IMR-90 (cell line): ENCODE measurements around the gene MRPL23. TPM values are rescaled to one million over a fixed set of nuclear protein-coding genes. Genes with fewer than 3 reads are reported as not detected.

Experiments used
- ATAC-seq: fragments of 200-7000 bp; cut with Tn5 transposase; 2 replicates; pipeline ENCODE4 v1.9.1; 2020; ENCODE audit warnings: low read depth, mild to moderate bottlenecking, moderate library complexity
- BruUV-seq: library from RNA; stranded (reverse); fragments of 400-500 nt; replicated peaks from 2 replicates; lab custom pipeline; 2021; lab: Mats Ljungman, UMichigan
- CTCF ChIA-PET: fragments of 300-600 bp; formaldehyde crosslinking; extraction: SDS; loops from one replicate; lab custom pipeline; 2021; ENCODE audit warnings: antibody characterized with exemption; lab: Yijun Ruan, JAX
- POLR2A ChIA-PET: fragments of 300-600 bp; sonication (Branson Sonifier 250); formaldehyde crosslinking; loops from one replicate; lab custom pipeline; 2022; ENCODE audit warnings: antibody characterized with exemption; ENCODE audit not compliant: unreplicated experiment; lab: Charles Lee
- DNase-seq: peaks from one replicate; pipeline ENCODE4 v3.0.0; 2013
- H2AFZ ChIP-seq: replicated peaks from 2 replicates; pipeline ENCODE3; 2013; ENCODE audit warnings: low read length, mild to moderate bottlenecking; ENCODE audit not compliant: poor library complexity
- H2AK5ac ChIP-seq: 2 replicates; pipeline ENCODE4 v1.6.1; 2013; ENCODE audit warnings: low read depth, low read length, inconsistent platforms
- H2AK9ac ChIP-seq: replicated peaks from 2 replicates; pipeline ENCODE3; 2013; ENCODE audit warnings: mild to moderate bottlenecking, low read depth, low read length, moderate library complexity; ENCODE audit not compliant: poor library complexity
- H2BK120ac ChIP-seq: 2 replicates; pipeline ENCODE4 v1.6.1; 2013; ENCODE audit warnings: low read depth, low read length, inconsistent platforms
- H2BK15ac ChIP-seq: 3 replicates; pipeline ENCODE4 v1.6.1; 2013; ENCODE audit warnings: low read depth, low read length, inconsistent platforms
- H2BK20ac ChIP-seq: 2 replicates; pipeline ENCODE4 v1.6.1; 2013; ENCODE audit warnings: low read depth, mild to moderate bottlenecking, inconsistent platforms, low read length, moderate library complexity
- H2BK5ac ChIP-seq: 2 replicates; pipeline ENCODE4 v1.6.1; 2013; ENCODE audit warnings: mild to moderate bottlenecking, low read depth, low read length, inconsistent platforms; ENCODE audit not compliant: poor library complexity, severe bottlenecking
- H3K14ac ChIP-seq: replicated peaks from 2 replicates; pipeline ENCODE4 v1.6.1; 2013; ENCODE audit warnings: low read depth, low read length, inconsistent platforms
- H3K18ac ChIP-seq: 2 replicates; pipeline ENCODE4 v1.6.1; 2013; ENCODE audit warnings: low read depth, low read length, control low read depth
- H3K23ac ChIP-seq: 2 replicates; pipeline ENCODE4 v1.6.1; 2013; ENCODE audit warnings: low read depth, low read length, inconsistent platforms
- H3K27ac ChIP-seq: 2 replicates; pipeline ENCODE4 v1.5.1; 2013; ENCODE audit warnings: mild to moderate bottlenecking, control low read depth, low read length; ENCODE audit not compliant: insufficient read depth
- H3K27me3 ChIP-seq: 2 replicates; pipeline ENCODE4 v1.6.1; 2013; ENCODE audit warnings: low read length; ENCODE audit not compliant: control insufficient read depth, insufficient read depth
- H3K36me3 ChIP-seq: 2 replicates; pipeline ENCODE4 v1.6.1; 2013; ENCODE audit warnings: low read length, mixed read lengths; ENCODE audit not compliant: control insufficient read depth, insufficient read depth
- H3K4ac ChIP-seq: 2 replicates; pipeline ENCODE4 v1.6.1; 2013; ENCODE audit warnings: low read depth, low read length, inconsistent platforms
- H3K4me1 ChIP-seq: 2 replicates; pipeline ENCODE4 v1.6.1; 2013; ENCODE audit warnings: low read length, mixed read lengths; ENCODE audit not compliant: control insufficient read depth, insufficient read depth
- H3K4me2 ChIP-seq: 2 replicates; pipeline ENCODE4 v1.6.1; 2013; ENCODE audit warnings: low read depth, mild to moderate bottlenecking, control low read depth, low read length, moderate library complexity
- H3K4me3 ChIP-seq: 2 replicates; pipeline ENCODE4 v1.5.1; 2013; ENCODE audit warnings: low read depth, mild to moderate bottlenecking, control low read depth, low read length, moderate library complexity; ENCODE audit not compliant: insufficient read depth
- H3K56ac ChIP-seq: 2 replicates; pipeline ENCODE4 v1.6.1; 2013; ENCODE audit warnings: low read length, inconsistent platforms; ENCODE audit not compliant: insufficient read depth; ENCODE audit errors: extremely low read depth
- H3K79me1 ChIP-seq, 2 experiments: 2 replicates each; pipeline ENCODE4 v1.6.1; 2013; ENCODE audit warnings: low read length in 2 of 2, inconsistent platforms in 1 of 2, low read depth in 1 of 2
- H3K9ac ChIP-seq: 2 replicates; pipeline ENCODE4 v1.6.1; 2013; ENCODE audit warnings: low read depth, low read length, control low read depth
- H3K9me1 ChIP-seq: 2 replicates; pipeline ENCODE4 v1.6.1; 2013; ENCODE audit warnings: low read length, inconsistent platforms; ENCODE audit not compliant: insufficient read depth
- H3K9me3 ChIP-seq: 2 replicates; pipeline ENCODE4 v1.6.1; 2013; ENCODE audit warnings: low read length; ENCODE audit not compliant: control insufficient read depth, insufficient read depth
- H4K20me1 ChIP-seq: 2 replicates; pipeline ENCODE4 v1.6.1; 2013; ENCODE audit warnings: low read length, inconsistent platforms; ENCODE audit not compliant: insufficient read depth
- H4K5ac ChIP-seq: 2 replicates; pipeline ENCODE4 v1.6.1; 2013; ENCODE audit warnings: mild to moderate bottlenecking, low read depth, low read length, control low read depth
- H4K8ac ChIP-seq, 2 experiments: 2 replicates each; pipeline ENCODE4 v1.6.1; 2013; ENCODE audit warnings: low read depth in 2 of 2, low read length in 2 of 2, control low read depth in 1 of 2, inconsistent platforms in 1 of 2
- H4K91ac ChIP-seq: 2 replicates; pipeline ENCODE4 v1.6.1; 2013; ENCODE audit warnings: low read depth, low read length, inconsistent platforms; ENCODE audit not compliant: insufficient read depth
- MAZ ChIP-seq: IDR thresholded peaks from 2 replicates; pipeline ENCODE4 v1.6.1; 2012; ENCODE audit warnings: low read depth, mild to moderate bottlenecking, low read length, improper control_type of control experiment, moderate library complexity, borderline replicate concordance
- WGBS, 2 experiments: methylation state at CpG; one replicate each; pipeline versions ENCODE4 v1.1.5 to v1.1.7; 2013; ENCODE audit warnings: missing lambda C conversion rate in 2 of 2; ENCODE audit not compliant: insufficient read length in 1 of 2; ENCODE audit errors: extremely low coverage in 2 of 2; 5-methylcytosine and 5-hydroxymethylcytosine counted together
- dilution Hi-C: fragments of 300-500 bp; cut with HindIII; formaldehyde crosslinking; loops from one replicate; pipeline ENCODE4 v1.14.3; 2018; ENCODE audit warnings: low sequenced_read_pairs; ENCODE audit not compliant: unreplicated experiment
- in situ Hi-C: fragments of 300-500 bp; cut with MboI; formaldehyde crosslinking; loops from 3 replicates; pipeline ENCODE4 v1.14.3; 2019; ENCODE audit warnings: low sequenced_read_pairs, inconsistent platforms, mixed read lengths
- intact Hi-C: fragments of 100-400 bp; cut with micrococcal nuclease; formaldehyde crosslinking; loops from 2 replicates; pipeline ENCODE4 v1.10.0; 2022
- polyA plus RNA-seq, 3 experiments: library from polyadenylated mRNA; depleted of rRNA; stranded (reverse); fragments of >200 nt; gene quantifications; 2 replicates each; pipeline ENCODE4 v1.2.3, GENCODE V29; 2012; ENCODE audit warnings: low replicate concordance in 1 of 3
- total RNA-seq: library from RNA; depleted of rRNA; stranded (reverse); fragments of >200 nt; gene quantifications from 2 replicates; pipeline ENCODE4 v1.2.3, GENCODE V29; 2012

The MRPL23 gene
- total and polyA plus RNA-seq, 2 of the 4 experiments (the other 2 are of a cell fraction): 68.4 to 114 TPM

GRCh38 chr11:1959786-1960185 is 12.7 kb downstream of the MRPL23 start:
- H2BK120ac ChIP-seq: no peak overlapping the region
- no TSS peak for BruUV-seq
- no peak overlapping the region for H2AFZ ChIP-seq
- no peaks in the 10 kb centered on the region for H3K79me1 ChIP-seq
- H2AK9ac ChIP-seq: no peak overlapping the region
- no peak for ATAC-seq
- intact Hi-C loops: no loop called here
- no peak overlapping the region for H3K4ac ChIP-seq
- no peak overlapping the region for H2BK5ac ChIP-seq
- H2BK15ac ChIP-seq: no peak overlapping the region
- POLR2A ChIA-PET: no interaction called here
- no peak overlapping the region for H4K8ac ChIP-seq
- in situ Hi-C loops: no loop called here
- no peaks in the 10 kb centered on the region for H3K27me3 ChIP-seq
- H3K36me3 ChIP-seq: no peaks in the 10 kb centered on the region
- no peak overlapping the region for H3K9ac ChIP-seq
- no peak overlapping the region for H3K4me3 ChIP-seq
- H3K18ac ChIP-seq: no peak overlapping the region
- H4K20me1 ChIP-seq: no peaks in the 10 kb centered on the region
- CTCF ChIA-PET: no interaction called here
- H3K4me2 ChIP-seq: no peak overlapping the region
- H3K9me1 ChIP-seq: no peaks in the 10 kb centered on the region
- no CpG with 5 or more reads among the region's 17 CpGs for WGBS, 2 experiments
- H3K9me3 ChIP-seq: no peaks in the 10 kb centered on the region
- H3K14ac ChIP-seq: no peak overlapping the region
- H2BK20ac ChIP-seq: no peak overlapping the region
- no peak overlapping the region for H2AK5ac ChIP-seq
- no peak for DNase-seq
- no peak overlapping the region for H4K5ac ChIP-seq
- H4K91ac ChIP-seq: no peak overlapping the region
- H3K23ac ChIP-seq: no peak overlapping the region
- no peaks in the 10 kb centered on the region for H3K4me1 ChIP-seq
- TF ChIP-seq MAZ: no peak
- dilution Hi-C loops: no loop called here
- H3K56ac ChIP-seq: no peak overlapping the region
- no peak overlapping the region for H3K27ac ChIP-seq
